Vagina (tissue), 2 donors: ENCODE results near the gene RPS25. TPM values are rescaled to one million over a fixed set of nuclear protein-coding genes. Genes with fewer than 3 reads are reported as not detected.
A peak's percentile ranks its signal among the peaks of the same experiment; 100 is the strongest.
"Not testable (repeated sequence)": the region's sequence is repeated elsewhere in the genome, so short reads cannot be mapped to it uniquely, and the experiment has no call there.

Experiments
- DNase-seq, 2 donors: peaks; one replicate each; pipeline ENCODE4 v3.0.0-alpha.2; 2017; ENCODE audit errors: extremely low spot score in 2 of 2
- H3K27ac ChIP-seq: fragments of 200-600 bp; sonication (generic); one replicate; pipeline ENCODE4 v1.5.1; 2019
- H3K27me3 ChIP-seq: fragments of 200-600 bp; sonication (generic); one replicate; pipeline ENCODE4 v1.5.1; 2019
- H3K36me3 ChIP-seq, 2 donors: fragments of 200-600 bp; sonication (generic); one replicate each; pipeline ENCODE4 v1.5.1; 2017 to 2019
- H3K4me1 ChIP-seq: fragments of 200-600 bp; sonication (generic); one replicate; pipeline ENCODE4 v1.5.1; 2019
- H3K4me3 ChIP-seq, 2 donors: fragments of 200-600 bp; sonication (generic); 1 replicate in 1 of 2; 2 replicates in 1 of 2; pipeline ENCODE4 v1.5.1; 2016 to 2019
- H3K9me3 ChIP-seq: fragments of 200-600 bp; sonication (generic); one replicate; pipeline ENCODE4 v1.5.1; 2019
- POLR2A ChIP-seq, 2 donors: fragments of 450-650 bp; IDR thresholded peaks; one replicate each; pipeline ENCODE4 v1.6.1; 2017; ENCODE audit warnings: antibody characterized with exemption in 2 of 2, mild to moderate bottlenecking in 2 of 2, moderate library complexity in 2 of 2
- POLR2AphosphoS5 ChIP-seq, 2 donors: sonication (generic); formaldehyde crosslinking; IDR thresholded peaks; one replicate each; pipeline ENCODE4 v1.9.0; 2017; ENCODE audit warnings: antibody characterized with exemption in 2 of 2, mild to moderate bottlenecking in 2 of 2, low read depth in 1 of 2; ENCODE audit not compliant: insufficient read depth in 1 of 2
- intact Hi-C: fragments of 100-400 bp; cut with DNase I; formaldehyde crosslinking; loops from one replicate; pipeline ENCODE4 v1.15.1; 2023
- total RNA-seq: library from RNA; depleted of rRNA; stranded (reverse); fragments of >200 nt; gene quantifications from one replicate; pipeline ENCODE4 v1.2.3, GENCODE V29; 2016
- TF ChIP-seq, protein P1 (sequence below), 3 experiments: fragments of 450-650 bp in 2 of 3; fragments of 200-600 bp in 1 of 3; sonication (generic) in 1 of 3; IDR thresholded peaks; one replicate each; pipeline ENCODE4 v1.5.1; 2017 to 2019; ENCODE audit warnings: antibody characterized with exemption in 3 of 3, mild to moderate bottlenecking in 2 of 3, moderate library complexity in 2 of 3

Gene RPS25
- total RNA-seq, 1 donor from 2014 or later = 1,843 TPM

DNA sequence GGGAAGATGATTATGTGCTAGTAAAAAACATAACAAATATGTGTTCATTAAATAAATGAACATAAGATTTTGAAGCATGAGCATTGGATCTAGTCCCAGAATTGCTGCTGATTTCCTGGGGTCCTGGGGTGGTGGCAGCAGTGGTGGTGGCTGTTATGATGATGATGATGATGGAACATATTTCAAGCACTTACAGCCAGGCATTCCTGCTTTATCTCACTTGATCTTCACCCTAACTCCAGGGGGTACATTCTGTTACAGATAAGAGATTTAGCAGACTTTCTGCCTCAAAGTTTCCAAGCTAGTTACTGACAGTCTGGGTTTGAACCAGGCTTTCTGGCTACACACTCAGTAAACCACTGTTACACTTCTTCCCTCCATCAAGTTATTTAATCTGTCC is 5.6 kb upstream of the RPS25 start:
- H3K4me1 ChIP-seq = peaks cover 35% of the 10 kb centered on the region

DNA sequence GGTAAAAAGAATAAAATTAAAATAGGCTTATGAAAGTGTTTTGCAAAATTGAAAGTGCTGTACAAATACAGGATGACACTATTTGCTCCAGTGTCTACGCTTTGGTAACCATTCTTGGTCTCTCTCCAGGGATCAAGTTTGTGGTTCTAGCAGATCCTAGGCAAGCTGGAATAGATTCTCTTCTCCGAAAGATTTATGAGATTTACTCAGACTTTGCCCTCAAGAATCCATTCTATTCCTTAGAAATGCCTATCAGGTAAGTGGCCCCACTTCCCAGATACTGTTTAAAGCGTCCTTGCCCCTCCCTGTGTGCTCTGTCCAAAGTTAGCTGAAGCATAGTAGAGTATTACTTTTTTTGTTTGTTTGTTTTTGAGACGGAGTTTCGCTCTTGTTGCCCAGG is 3.5 kb upstream of the RPS25 start:
- DNase-seq = no peak
- Histone ChIP-seq H3K4me3 (no peak overlapping the region), H3K4me1 (peaks cover 37% of the 10 kb centered on the region), H3K9me3 (no peaks in the 10 kb centered on the region), H3K36me3 (peaks cover 0 to 44% of the 10 kb centered on the region in 2 donors), H3K27me3 (no peaks in the 10 kb centered on the region), H3K27ac (no peak overlapping the region)
- TF ChIP-seq POLR2A (IDR thresholded peaks at IDR 0.05) = no peak
- intact Hi-C loops = no loop called here

More for the DNA sequence above, 5.6 kb upstream of the RPS25 start:
- TF ChIP-seq POLR2A (IDR thresholded peaks at IDR 0.05) = no peak
- no peak for TF ChIP-seq POLR2AphosphoS5 (IDR thresholded peaks at IDR 0.05; ENCODE audit: insufficient read depth in 1 of 2, low read depth in 1 of 2)
- TF ChIP-seq, protein P1, sequence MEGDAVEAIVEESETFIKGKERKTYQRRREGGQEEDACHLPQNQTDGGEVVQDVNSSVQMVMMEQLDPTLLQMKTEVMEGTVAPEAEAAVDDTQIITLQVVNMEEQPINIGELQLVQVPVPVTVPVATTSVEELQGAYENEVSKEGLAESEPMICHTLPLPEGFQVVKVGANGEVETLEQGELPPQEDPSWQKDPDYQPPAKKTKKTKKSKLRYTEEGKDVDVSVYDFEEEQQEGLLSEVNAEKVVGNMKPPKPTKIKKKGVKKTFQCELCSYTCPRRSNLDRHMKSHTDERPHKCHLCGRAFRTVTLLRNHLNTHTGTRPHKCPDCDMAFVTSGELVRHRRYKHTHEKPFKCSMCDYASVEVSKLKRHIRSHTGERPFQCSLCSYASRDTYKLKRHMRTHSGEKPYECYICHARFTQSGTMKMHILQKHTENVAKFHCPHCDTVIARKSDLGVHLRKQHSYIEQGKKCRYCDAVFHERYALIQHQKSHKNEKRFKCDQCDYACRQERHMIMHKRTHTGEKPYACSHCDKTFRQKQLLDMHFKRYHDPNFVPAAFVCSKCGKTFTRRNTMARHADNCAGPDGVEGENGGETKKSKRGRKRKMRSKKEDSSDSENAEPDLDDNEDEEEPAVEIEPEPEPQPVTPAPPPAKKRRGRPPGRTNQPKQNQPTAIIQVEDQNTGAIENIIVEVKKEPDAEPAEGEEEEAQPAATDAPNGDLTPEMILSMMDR (IDR thresholded peaks at IDR 0.05) = no peak
- no peak overlapping the region for H3K27ac ChIP-seq
- H3K4me3 ChIP-seq = no peak overlapping the region
- peaks cover 0 to 50% of the 10 kb centered on the region in 2 donors for H3K36me3 ChIP-seq
- H3K27me3 ChIP-seq = no peaks in the 10 kb centered on the region
- DNase-seq = no peak
- H3K9me3 ChIP-seq = no peaks in the 10 kb centered on the region
- intact Hi-C loops = no loop called here

DNA sequence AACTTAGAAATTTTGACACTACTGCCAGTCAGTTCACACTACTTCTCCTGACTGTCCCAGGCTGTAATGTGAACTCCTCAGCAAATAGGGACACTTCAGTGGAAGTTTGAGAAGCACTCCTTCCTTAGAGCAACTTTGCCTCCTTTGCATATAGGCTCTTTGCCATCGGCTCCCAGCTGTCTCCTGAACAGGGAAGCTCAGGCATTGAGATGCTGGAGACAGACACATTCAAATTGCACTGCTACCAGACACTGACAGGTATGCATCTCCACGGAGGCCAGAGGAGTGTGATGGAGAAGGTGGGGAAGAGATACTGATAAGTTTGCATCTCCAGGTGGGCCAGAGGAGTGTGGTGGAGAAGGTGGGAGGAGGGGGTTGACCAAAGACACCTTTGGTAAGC is 1.9 kb upstream of the RPS25 start:
- Histone ChIP-seq H3K4me3 (peak overlapping the region; percentile 82 to 94), H3K27me3 (no peaks in the 10 kb centered on the region), H3K9me3 (no peaks in the 10 kb centered on the region), H3K4me1 (peaks cover 53% of the 10 kb centered on the region), H3K27ac (no peak overlapping the region), H3K36me3 (peaks cover 0 to 53% of the 10 kb centered on the region in 2 donors)
- intact Hi-C loops = no loop called here
- TF ChIP-seq, protein P1 (IDR thresholded peaks at IDR 0.05) = no peak
- TF ChIP-seq POLR2A (IDR thresholded peaks at IDR 0.05) (no peak), POLR2AphosphoS5 (IDR thresholded peaks at IDR 0.05; ENCODE audit: insufficient read depth in 1 of 2, low read depth in 1 of 2) (no peak)
- no peak for DNase-seq

DNA sequence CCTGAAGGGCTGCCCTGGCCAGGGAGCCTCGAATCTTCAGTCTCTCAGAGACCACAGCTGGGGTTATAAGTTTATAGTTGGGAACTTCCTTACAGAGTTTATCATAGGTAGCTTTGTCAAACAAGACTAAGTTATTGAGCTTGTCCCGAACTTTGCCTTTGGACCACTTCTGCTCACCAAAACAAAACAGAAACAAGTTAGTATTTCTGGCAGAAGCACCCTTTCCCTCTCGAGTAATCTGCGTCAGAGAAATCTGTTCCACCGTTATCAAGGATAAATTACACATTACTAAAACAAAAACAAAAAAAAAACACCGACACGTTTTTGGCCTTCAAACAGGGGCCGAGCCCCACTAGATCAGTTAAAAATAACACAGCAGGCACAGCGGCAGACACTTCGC is 766 bp downstream of the RPS25 start:
- intact Hi-C loops, H3K9me3 ChIP-seq, DNase-seq, H3K27me3 ChIP-seq: not testable (repeated sequence)
- Histone ChIP-seq H3K4me3 (peak overlapping the region; percentile 82 to 94), H3K4me1 (peaks cover 53% of the 10 kb centered on the region), H3K36me3 (peaks cover 0 to 46% of the 10 kb centered on the region in 2 donors), H3K27ac (peak overlapping the region; percentile 89)

- TF ChIP-seq POLR2A (IDR thresholded peaks at IDR 0.05) (no peak), POLR2AphosphoS5 (IDR thresholded peaks at IDR 0.05; ENCODE audit: insufficient read depth in 1 of 2, low read depth in 1 of 2) (no peak)
- TF ChIP-seq, protein P1 (IDR thresholded peaks at IDR 0.05) = no peak
- H3K27ac ChIP-seq = no peak overlapping the region
- intact Hi-C loops = no loop called here
- H3K27me3 ChIP-seq = no peaks in the 10 kb centered on the region
- no peaks in the 10 kb centered on the region for H3K9me3 ChIP-seq
- peak overlapping the region in 1 of 2 donors; percentile 82 for H3K4me3 ChIP-seq
- peaks cover 48% of the 10 kb centered on the region for H3K4me1 ChIP-seq
- DNase-seq = no peak
- peaks cover 0 to 45% of the 10 kb centered on the region in 2 donors for H3K36me3 ChIP-seq
These were observed 1.7 kb downstream of the RPS25 start for GRCh38 chr11:119016216-119017009.

DNA sequence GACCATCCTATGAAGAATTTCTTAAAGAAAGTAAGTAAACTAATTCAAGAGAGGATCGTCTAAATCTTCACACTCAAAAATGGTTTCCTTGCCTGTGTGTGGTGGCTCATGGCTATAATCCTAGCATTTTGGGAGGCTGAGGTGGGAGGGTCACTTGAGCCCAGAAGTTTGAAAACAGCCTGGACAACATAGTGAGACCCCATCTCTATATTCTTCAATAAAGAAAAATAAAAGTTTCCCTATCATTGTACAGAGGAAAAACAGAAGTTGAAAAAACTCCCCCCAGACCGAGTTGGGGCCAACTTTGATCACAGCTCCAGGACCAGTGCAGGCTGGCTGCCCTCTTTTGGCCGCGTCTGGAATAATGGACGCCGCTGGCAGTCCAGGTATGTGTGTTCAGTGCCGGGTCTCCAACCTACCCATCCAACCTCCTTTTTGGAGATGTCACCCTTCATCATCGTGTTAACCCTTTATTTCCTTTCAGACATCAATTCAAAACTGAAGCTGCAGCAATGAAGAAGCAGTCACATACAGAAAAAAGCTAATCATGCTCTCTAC is 3.0 kb downstream of the RPS25 start:
- H3K27me3 ChIP-seq = no peaks in the 10 kb centered on the region
- peaks cover 0 to 54% of the 10 kb centered on the region in 2 donors for H3K36me3 ChIP-seq
- no peak overlapping the region for H3K4me3 ChIP-seq
- no peaks in the 10 kb centered on the region for H3K9me3 ChIP-seq
- H3K4me1 ChIP-seq = peaks cover 37% of the 10 kb centered on the region
- no peak for TF ChIP-seq POLR2AphosphoS5 (IDR thresholded peaks at IDR 0.05; ENCODE audit: insufficient read depth in 1 of 2, low read depth in 1 of 2)
- TF ChIP-seq POLR2A (IDR thresholded peaks at IDR 0.05) = no peak
- TF ChIP-seq, protein P1 (IDR thresholded peaks at IDR 0.05) = no peak
- intact Hi-C loops = no loop called here
- no peak overlapping the region for H3K27ac ChIP-seq
- DNase-seq = no peak
